Measurements from ENCODE around the gene ARHGAP27.

The ARHGAP27 gene

DNA sequence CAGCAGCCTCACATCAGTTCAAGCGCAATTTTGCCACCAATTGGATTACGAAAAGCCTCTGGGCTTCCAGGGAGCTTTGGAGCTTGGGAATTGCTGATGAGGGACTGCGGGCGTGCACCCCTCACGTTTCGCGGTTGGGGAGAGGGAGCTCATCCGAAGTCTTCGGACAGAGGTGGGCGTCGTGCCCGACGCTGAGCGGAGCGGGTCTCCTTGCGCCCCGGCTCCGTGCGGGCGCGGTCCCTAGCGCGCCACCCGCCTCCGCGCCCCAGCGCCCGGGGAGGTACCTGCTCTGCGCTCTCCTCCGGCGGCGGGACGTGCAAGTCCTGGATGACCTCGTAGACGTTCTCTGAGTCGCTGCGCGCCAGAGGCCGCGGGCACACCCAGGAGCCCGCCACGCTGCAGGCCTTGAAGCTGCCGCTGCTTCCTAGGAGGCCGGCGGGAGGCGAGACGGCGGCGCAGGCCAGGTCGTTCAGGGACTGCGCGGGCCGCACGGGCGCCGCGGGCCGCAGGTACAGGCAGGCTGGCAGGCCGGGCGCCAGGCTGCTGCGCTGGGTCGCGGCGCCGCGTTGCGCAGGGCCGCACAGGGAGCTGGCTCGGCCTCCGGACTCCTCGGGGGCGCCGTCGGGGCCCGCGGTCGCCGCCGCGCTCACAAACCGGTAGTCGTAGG, 3.2 kb downstream of the ARHGAP27 start:
- DNase-seq: no peak

- no peak for DNase-seq
Observed at GRCh38 chr17:45428931-45429338, 3.7 kb downstream of the ARHGAP27 start.

- peak; percentile 81 for DNase-seq
Observed at GRCh38 chr17:45428050-45428617, 4.5 kb downstream of the ARHGAP27 start.

GRCh38 chr17:45427181-45427835, 5.4 kb downstream of the ARHGAP27 start:
- DNase-seq: no peak

DNA sequence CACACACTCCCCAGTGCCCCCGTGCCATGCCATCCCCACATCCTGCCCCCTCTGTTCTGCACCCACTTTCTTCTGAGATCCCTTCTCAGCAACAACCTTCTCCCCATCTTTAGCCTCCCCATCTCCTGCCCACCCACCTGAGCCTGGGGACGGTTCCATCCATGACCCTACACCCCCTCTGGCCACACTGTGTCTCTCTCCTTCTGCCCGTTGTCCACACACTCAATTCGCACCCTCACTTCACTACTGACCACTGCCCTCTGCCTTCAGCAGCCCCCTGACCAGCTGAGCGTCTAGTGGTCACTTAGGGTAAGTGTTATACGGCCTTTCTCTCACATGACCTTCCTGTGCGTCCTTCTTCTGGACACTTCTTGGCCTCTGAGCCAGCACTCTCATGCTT, 6.1 kb downstream of the ARHGAP27 start:
- no peak for DNase-seq

GRCh38 chr17:45425984-45426413, 6.7 kb downstream of the ARHGAP27 start:
- DNase-seq: no peak

DNA sequence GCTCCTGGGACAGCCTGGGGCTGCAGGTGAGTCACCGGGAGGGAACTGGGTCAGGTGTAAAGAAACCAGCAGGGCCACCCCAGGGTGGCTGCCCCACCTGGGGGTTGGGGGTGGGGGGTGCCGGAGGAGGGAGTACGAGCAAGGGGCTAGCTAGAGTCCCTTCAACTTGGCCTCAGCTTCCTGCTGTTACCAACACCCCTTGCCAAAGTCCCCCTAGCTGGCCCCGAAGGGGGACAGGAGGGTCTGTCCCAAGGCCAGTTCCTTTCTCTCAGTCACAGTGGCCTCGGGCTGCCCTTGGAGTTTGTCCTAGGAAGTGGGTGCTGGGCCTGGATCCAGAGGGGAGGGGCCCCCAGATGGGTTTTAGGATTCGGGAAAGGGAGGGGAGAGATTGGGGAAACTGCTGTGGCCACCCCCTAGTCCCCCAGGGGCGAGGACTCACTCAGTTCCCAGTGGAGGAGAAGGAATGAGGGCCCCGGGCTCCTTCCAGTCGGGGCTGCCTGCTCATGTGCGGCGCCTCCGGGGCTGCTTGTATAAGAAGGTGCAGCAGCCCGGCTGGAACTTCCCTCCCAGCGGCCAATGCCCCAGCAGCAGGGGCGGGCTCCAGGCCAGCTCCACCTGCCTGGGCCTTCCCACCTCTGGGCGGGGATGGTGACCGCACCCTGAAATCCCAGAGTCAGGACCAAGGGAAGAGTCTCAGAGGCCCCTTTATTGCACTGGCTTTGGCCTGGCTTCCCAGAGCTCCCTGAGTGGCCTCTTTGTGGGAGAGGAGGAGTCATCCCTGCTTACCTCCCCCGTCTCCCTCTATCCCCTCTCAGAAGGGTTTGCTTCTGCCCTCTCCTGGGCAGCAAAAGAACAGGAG, 7.3 kb downstream of the ARHGAP27 start:
- DNase-seq: no peak

DNA sequence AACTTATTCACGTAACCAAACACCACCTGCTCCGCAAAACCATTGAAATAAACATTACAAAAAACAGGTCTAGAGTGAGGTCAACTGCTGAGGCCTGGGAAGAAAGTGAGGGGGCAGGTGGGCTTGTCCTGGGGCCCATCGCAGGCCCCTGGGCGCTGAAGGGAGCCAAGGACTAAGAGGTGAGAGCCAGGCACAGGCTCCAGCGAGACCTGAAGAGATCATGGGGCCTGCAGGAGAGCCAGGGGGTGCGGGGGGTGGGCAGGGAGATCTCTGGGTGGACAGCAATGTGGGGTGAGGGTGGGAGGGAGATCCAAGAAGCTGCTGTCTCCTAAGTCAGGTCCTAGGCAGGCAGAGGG, 7.9 kb downstream of the ARHGAP27 start:
- DNase-seq: no peak

DNA sequence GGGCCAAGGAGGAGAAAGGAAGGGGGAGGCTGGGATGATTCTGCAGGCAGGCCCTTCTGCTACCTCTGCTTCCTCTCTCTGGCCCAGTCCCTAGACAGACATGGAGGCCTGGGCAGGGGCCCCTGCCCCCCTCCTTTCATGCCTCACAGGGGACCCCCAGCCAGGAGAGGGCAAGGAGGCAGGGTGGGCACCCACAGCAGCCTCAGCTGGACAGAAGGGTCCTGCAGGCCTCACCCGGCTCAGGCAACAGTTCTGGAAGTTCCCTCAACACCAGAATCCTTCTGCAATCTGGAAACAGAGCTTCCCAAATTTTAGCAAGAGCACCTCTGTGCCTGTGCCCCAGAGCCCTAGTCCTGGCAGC, 8.7 kb downstream of the ARHGAP27 start:
- DNase-seq: no peak

- no peak for DNase-seq
Observed at GRCh38 chr17:45423304-45423974, 9.2 kb downstream of the ARHGAP27 start.

GRCh38 chr17:45414990-45415881, 17.4 kb downstream of the ARHGAP27 start:
- DNase-seq: no peak

DNA sequence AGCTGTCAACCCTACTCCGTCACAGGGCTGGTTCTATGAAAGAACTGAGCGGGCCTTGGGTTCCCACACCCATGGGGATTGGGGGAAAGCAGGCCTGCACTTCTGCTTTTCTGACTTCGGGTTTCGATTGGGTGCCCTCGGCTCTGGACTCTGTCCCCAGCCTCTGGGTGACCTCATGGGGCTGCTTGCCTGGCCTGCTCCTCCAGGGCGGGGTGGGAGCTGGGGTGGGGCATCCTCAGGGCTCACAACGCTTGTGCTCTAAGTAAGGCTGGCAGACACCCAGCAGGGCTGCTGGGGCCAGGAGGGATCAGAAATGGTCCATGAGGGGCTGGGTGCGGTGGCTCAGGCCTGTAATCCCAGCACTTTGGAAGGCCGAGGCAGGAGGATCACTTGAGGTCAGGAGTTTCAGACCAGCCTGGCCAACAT, 19.2 kb downstream of the ARHGAP27 start:
- DNase-seq: no peak

DNA sequence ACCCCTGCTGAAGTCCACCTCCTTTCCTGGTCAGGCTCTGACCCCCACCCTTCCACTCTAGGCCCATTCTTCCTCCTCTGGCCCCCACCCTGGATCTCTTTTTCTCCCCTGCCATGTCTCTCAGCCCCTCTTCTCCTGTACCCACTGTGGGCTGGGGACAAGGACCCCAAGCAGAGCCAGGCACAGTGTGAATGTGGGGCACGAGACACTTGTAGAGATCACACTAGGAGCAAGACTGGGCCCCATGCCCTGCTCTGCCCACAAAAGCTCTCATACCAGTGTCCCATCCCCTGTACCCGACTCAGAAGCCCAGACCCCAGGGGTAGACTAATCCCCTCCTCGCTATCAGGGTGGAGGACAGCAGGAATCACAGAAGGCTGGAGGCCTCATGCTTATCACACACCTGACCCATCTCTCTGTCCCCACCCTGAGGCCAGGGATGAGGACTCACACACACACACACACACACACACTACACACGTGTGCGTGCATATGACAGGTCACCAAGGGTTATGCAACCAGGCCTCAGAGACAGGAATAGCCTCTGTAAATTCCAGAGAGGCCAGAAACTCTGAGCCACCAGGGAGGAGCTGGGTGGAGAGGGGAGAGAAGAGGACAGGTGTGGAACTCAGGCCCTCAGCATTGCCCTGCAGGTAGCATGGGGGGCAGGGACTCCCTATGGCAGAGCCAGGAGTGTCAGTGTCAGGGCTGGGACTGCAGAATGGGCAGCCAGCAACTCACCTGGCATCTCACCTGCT, 21.1 kb downstream of the ARHGAP27 start:
- DNase-seq: no peak

- peak; percentile 64 for DNase-seq
Observed at GRCh38 chr17:45410144-45411091, 22.3 kb downstream of the ARHGAP27 start.

DNA sequence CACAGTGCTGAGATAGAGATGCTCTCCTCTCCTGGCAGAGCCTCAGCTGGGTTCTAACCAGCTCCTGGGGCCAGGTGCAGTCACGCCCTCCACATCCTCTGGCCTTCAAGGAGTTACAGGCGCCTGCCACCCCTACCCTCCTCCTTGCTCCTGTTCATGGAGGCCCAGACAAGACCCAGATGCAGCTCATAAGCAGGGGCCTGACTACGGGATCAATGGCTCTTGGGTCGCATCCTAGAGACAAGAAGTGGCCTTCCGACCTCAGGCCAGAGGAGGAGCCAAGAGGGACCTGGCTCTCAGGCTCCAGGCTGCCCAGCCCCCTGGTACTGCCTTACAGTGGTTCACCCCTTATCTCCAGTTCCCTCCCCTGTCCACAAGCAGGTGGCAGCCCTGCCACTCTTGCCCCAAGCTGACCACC, 23.0 kb downstream of the ARHGAP27 start:
- no peak for DNase-seq

- no peak for DNase-seq
Observed at GRCh38 chr17:45408611-45409421, 23.9 kb downstream of the ARHGAP27 start.

DNA sequence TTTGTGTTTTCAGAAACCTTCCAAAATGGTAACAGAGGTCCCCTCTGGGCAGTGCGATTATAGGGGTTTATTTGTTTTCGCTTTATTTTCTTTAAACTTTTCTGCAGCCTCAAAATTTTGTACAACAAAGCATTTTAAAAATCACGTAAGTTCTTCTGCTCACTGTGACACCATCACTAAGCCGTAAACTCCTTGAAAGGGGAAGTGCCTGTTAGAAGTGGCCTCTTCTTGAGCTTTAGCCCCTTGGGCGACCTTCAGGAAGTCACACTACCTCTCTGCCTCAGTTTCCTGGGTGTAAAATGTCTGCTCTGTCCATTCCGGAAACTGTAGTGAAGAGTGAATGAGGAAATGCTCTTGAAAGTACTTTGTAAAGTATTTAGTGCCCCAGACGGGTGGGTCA, 26.6 kb downstream of the ARHGAP27 start:
- DNase-seq: no peak

DNA sequence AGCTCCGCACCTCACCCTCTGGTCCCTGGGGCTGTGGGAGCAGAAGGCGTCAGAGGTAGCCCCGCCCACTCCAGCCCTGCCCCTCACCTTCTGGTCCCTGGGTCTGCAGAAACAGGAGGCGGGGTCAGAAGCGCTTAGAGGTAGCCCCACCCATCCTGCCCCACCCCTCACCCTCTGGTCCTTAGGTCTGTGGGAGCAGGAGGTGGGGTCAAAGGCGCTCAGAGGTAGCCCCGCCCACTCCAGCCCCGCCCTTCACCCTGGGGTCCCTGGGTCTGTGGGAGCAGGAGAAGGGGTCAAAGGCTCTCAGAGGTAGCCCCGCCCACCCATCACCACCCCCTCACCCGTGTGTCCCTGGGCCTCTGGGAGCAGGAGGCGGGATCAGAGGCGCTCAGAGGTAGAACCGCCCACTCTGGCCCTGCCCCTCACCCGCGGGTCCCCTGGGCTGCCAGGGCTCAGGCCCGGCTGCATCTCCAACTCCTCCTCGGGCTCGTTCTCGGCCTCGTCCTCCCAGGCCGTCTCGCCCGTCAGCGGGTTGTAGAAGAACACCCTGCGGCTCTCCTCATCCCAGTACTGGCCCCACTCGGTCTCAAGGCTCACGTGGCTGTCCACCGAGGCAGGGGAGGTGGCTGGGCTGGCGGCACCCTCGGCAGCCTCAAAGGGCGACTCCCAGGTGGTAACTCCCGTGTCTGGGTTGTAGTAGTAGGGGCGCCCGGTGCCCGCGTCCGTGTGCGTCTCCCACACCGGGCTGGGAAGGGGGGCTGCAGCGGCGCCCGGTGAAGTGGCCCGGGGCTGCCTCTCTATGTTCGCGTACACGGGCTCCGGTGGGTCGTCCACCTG, 27.2 kb downstream of the ARHGAP27 start:
- DNase-seq: no peak

Measured in CD4-positive, alpha-beta T cell treated with Interleukin-10 for 1 hour (primary cell).